Tibial artery (tissue), 4 donors: Measurements from ENCODE around the gene KIAA1671.
A peak's percentile ranks its signal among the peaks of the same experiment; 100 is the strongest.

Experiments used
- DNase-seq, 2 donors: peaks; one replicate each; pipeline ENCODE4 v3.0.0-alpha.2; 2019
- H3K27ac ChIP-seq, 2 donors: fragments of 200-600 bp; sonication (generic) in 1 of 2; 1 replicate in 1 of 2; 2 replicates in 1 of 2; pipeline ENCODE4 v1.5.1; 2018 to 2019; ENCODE audit warnings: mild to moderate bottlenecking in 1 of 2
- H3K27me3 ChIP-seq, 2 donors: fragments of 200-600 bp; sonication (generic) in 1 of 2; one replicate each; pipeline versions ENCODE4 v1.5.1 to v1.6.0; 2016 to 2019
- H3K36me3 ChIP-seq, 3 donors: fragments of 200-600 bp; sonication (generic) in 2 of 3; one replicate each; pipeline ENCODE4 v1.5.1; 2016 to 2019; ENCODE audit warnings: mild to moderate bottlenecking in 2 of 3
- H3K4me1 ChIP-seq, 4 donors: fragments of 200-600 bp; sonication (generic) in 2 of 4; 1 replicate in 3 of 4; 2 replicates in 1 of 4; pipeline ENCODE4 v1.5.1; 2016 to 2019
- H3K4me3 ChIP-seq, 2 donors: fragments of 200-600 bp; sonication (generic) in 1 of 2; 1 replicate in 1 of 2; 2 replicates in 1 of 2; pipeline ENCODE4 v1.5.1; 2018 to 2019; ENCODE audit warnings: mild to moderate bottlenecking in 2 of 2
- H3K9me3 ChIP-seq, 3 donors: fragments of 200-600 bp; sonication (generic) in 1 of 3; one replicate each; pipeline ENCODE4 v1.5.1; 2016 to 2019
- CTCF ChIP-seq, 2 experiments: fragments of 200-600 bp in 1 of 2; fragments of 450-650 bp in 1 of 2; IDR thresholded peaks; one replicate each; pipeline ENCODE4 v1.5.1; 2017 to 2019; ENCODE audit warnings: antibody characterized with exemption in 2 of 2, mild to moderate bottlenecking in 1 of 2, moderate library complexity in 1 of 2
- intact Hi-C: fragments of 100-400 bp; cut with DNase I; formaldehyde crosslinking; loops from one replicate; pipeline ENCODE4 v1.15.0; 2023; ENCODE audit warnings: low total_unique reads

KIAA1671 gene

GRCh38 chr22:24947383-24947782 lies 5.1 kb upstream of the KIAA1671 start:
- intact Hi-C loops, result no loop called here
- Histone ChIP-seq H3K27me3 (peaks cover 0 to 37% of the 10 kb centered on the region in 2 donors), H3K27ac (no peak overlapping the region), H3K4me1 (peaks cover 0 to 20% (median 7%) of the 10 kb centered on the region in 4 donors), H3K36me3 (no peaks in the 10 kb centered on the region), H3K9me3 (no peaks in the 10 kb centered on the region), H3K4me3 (no peak overlapping the region)
- no peak for DNase-seq
- no peak for TF ChIP-seq CTCF (IDR thresholded peaks at IDR 0.05)

GRCh38 chr22:24947881-24948280 lies 4.6 kb upstream of the KIAA1671 start:
- H3K4me3 ChIP-seq, result no peak overlapping the region
- H3K36me3 ChIP-seq, result no peaks in the 10 kb centered on the region
- TF ChIP-seq CTCF (IDR thresholded peaks at IDR 0.05), result no peak
- H3K27ac ChIP-seq, result no peak overlapping the region
- DNase-seq, result no peak
- H3K9me3 ChIP-seq, result no peaks in the 10 kb centered on the region
- peaks cover 0 to 35% of the 10 kb centered on the region in 2 donors for H3K27me3 ChIP-seq
- intact Hi-C loops, result no loop called here
- peaks cover 0 to 24% (median 7%) of the 10 kb centered on the region in 4 donors for H3K4me1 ChIP-seq

DNA sequence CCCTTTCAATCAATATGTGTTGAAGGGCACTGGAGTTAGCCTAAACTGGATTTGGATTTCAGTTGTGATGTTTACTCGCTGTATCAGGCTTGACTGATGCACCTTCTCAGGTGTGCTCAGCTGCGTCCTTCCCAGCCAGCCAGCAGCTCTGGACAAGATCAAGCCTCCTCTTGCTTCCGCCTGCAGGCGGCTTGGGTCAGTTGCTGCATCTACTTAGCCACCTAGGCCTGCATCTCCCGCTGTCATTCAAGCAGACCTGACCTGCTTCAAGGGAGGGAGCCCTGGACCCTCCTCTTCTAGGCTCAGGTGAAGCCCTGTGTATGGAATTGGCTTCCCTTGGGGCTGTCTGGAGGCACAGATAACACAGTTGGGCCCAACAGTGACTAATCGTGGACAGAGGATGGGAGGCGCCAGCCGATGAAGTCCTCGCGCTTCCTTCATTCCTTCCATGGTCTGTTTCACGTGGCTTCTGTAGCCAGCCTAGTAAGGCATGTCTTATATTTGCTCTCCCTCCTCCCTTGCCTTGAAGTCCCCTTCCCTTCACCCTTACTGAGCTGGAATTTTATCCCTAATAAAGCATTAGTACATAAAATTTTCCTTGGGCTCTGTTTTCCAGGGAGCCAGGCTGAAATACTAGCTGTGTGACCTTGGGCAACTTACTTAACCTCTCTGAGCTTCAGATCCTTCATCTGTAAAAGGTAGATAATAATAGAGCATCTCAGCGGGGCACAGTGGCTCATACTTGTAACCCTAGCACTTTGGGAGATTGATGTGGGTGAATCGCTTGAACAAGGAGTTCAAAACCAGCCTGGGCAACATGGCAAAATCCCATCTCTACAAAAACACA lies 3.9 kb upstream of the KIAA1671 start:
- H3K27me3 ChIP-seq, result peaks cover 0 to 28% of the 10 kb centered on the region in 2 donors
- no peak overlapping the region for H3K4me3 ChIP-seq
- peaks cover 0 to 31% (median 13%) of the 10 kb centered on the region in 4 donors for H3K4me1 ChIP-seq
- intact Hi-C loops, result no loop called here
- H3K27ac ChIP-seq, result no peak overlapping the region
- no peaks in the 10 kb centered on the region for H3K9me3 ChIP-seq
- no peaks in the 10 kb centered on the region for H3K36me3 ChIP-seq
- no peak for DNase-seq
- no peak for TF ChIP-seq CTCF (IDR thresholded peaks at IDR 0.05)

- H3K4me3 ChIP-seq, result no peak overlapping the region
- intact Hi-C loops, result no loop called here
- H3K27me3 ChIP-seq, result peaks cover 0 to 22% of the 10 kb centered on the region in 2 donors
- H3K9me3 ChIP-seq, result no peaks in the 10 kb centered on the region
- DNase-seq, result no peak
- no peaks in the 10 kb centered on the region for H3K36me3 ChIP-seq
- peaks cover 0 to 44% (median 16%) of the 10 kb centered on the region in 4 donors for H3K4me1 ChIP-seq
- no peak overlapping the region for H3K27ac ChIP-seq
- no peak for TF ChIP-seq CTCF (IDR thresholded peaks at IDR 0.05)
These were observed 2.1 kb upstream of the KIAA1671 start for GRCh38 chr22:24950272-24950902.

- Histone ChIP-seq H3K9me3 (no peaks in the 10 kb centered on the region), H3K27ac (peak overlapping the region; percentile 64 to 71), H3K27me3 (peaks cover 0 to 5% of the 10 kb centered on the region in 2 donors), H3K4me3 (peak overlapping the region; percentile 63 to 73), H3K36me3 (no peaks in the 10 kb centered on the region), H3K4me1 (peaks cover 0 to 44% (median 16%) of the 10 kb centered on the region in 4 donors)
- intact Hi-C loops, result loop anchor here (2.0 kb wide), 1 partner anchor 96 kb away; no protein-coding TSS in a partner anchor
- TF ChIP-seq CTCF (IDR thresholded peaks at IDR 0.05), result no peak
- peak; percentile 35 to 77 for DNase-seq
These were observed 394 bp downstream of the KIAA1671 start for GRCh38 chr22:24952837-24953383.
